Measurements from ENCODE around the gene ZNF687. TPM values are rescaled to one million over a fixed set of nuclear protein-coding genes. Genes with fewer than 3 reads are reported as not detected.

The ZNF687 gene
- total RNA-seq, 3 donors from 2014 or later (not counting 1 experiment from before 2014, with no cell fraction given), result 48.1 to 52.2 (median 48.6) TPM

DNA sequence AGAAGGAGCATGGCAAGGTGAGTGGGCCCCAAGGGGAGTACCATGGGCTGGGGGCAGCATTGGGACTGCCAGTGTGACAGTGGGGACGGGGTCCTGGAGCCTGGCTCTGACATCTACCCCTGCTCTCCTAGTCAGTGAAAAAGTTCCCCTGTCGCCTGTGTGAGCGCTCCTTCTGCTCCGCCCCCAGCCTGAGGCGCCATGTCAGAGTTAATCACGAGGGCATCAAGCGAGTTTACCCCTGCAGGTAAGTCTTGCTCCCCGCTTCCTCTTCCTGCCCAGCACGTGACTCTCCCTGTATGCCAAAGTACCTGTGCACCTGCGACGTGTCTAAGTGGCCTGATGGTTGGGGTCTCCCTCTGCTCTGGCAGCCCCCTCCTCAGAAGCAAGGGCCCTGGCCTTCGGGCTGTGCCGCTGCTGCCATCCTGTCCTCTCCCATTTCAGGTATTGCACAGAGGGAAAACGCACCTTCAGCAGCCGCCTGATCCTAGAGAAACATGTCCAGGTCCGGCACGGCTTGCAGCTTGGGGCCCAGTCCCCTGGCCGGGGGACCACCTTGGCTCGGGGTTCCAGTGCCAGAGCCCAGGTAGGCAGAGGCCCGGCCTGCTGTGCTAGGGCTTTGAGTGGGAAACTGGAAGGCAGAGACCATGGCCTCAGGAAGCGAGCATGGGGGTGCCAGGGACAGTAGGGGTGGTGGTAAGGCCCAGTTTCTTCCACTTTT lies 8.1 kb downstream of the ZNF687 start:
- intact Hi-C loops (cut with micrococcal nuclease), result no loop called here
- Mint-ChIP-seq H3K27ac (peak overlapping the region; percentile 83 to 86), H3K4me1 (peaks cover 40 to 57% of the 10 kb centered on the region in 2 donors), H3K9me3 (no peaks in the 10 kb centered on the region), H3K4me3 (peak overlapping the region; percentile 62), H3K27me3 (ENCODE audit: low read depth in 2 of 2) (no peaks in the 10 kb centered on the region), H3K36me3 (no peaks in the 10 kb centered on the region)
- Histone ChIP-seq H3K4me3 (ENCODE audit: low read length) (no peak overlapping the region), H3K27me3 (ENCODE audit: control insufficient read depth, insufficient read depth, low read length) (no peaks in the 10 kb centered on the region), H3K9me3 (ENCODE audit: control insufficient read depth, insufficient read depth, low read length) (no peaks in the 10 kb centered on the region), H3K36me3 (ENCODE audit: control insufficient read depth, insufficient read depth, low read length) (peaks cover 86% of the 10 kb centered on the region), H3K4me1 (ENCODE audit: control insufficient read depth, insufficient read depth, low read length) (peaks cover 60% of the 10 kb centered on the region), H3K27ac (ENCODE audit: low read length) (peak overlapping the region; percentile 69)
- no peak for ATAC-seq
- TF ChIP-seq, protein P1, sequence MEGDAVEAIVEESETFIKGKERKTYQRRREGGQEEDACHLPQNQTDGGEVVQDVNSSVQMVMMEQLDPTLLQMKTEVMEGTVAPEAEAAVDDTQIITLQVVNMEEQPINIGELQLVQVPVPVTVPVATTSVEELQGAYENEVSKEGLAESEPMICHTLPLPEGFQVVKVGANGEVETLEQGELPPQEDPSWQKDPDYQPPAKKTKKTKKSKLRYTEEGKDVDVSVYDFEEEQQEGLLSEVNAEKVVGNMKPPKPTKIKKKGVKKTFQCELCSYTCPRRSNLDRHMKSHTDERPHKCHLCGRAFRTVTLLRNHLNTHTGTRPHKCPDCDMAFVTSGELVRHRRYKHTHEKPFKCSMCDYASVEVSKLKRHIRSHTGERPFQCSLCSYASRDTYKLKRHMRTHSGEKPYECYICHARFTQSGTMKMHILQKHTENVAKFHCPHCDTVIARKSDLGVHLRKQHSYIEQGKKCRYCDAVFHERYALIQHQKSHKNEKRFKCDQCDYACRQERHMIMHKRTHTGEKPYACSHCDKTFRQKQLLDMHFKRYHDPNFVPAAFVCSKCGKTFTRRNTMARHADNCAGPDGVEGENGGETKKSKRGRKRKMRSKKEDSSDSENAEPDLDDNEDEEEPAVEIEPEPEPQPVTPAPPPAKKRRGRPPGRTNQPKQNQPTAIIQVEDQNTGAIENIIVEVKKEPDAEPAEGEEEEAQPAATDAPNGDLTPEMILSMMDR (IDR thresholded peaks at IDR 0.05), result no peak
- WGBS (ENCODE audit: insufficient coverage), result 88% methylated on average over 21 of the region's 21 CpGs
- no peak for DNase-seq

DNA sequence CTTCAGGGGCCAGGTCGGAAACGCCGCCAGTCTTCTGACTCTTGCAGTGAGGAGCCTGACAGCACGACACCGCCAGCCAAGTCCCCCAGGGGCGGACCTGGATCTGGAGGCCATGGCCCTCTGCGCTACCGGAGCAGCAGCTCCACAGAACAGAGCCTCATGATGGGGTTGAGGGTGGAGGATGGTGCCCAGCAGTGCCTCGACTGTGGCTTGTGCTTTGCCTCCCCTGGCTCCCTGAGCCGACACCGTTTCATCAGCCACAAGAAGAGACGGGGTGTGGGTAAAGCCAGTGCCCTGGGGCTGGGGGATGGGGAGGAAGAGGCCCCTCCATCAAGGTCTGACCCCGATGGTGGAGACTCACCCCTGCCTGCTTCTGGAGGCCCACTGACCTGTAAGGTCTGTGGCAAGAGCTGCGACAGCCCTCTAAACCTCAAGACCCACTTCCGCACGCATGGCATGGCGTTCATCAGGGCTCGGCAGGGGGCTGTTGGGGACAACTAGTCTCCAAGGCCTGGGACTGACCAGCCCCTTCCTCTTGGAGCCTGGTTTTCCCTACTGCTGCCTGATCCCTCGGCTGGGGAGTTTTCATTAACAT lies 8.7 kb downstream of the ZNF687 start:
- peaks cover 60% of the 10 kb centered on the region for H3K4me1 ChIP-seq (ENCODE audit: control insufficient read depth, insufficient read depth, low read length)
- no peak overlapping the region for H3K4me3 ChIP-seq (ENCODE audit: low read length)
- H3K36me3 ChIP-seq (ENCODE audit: control insufficient read depth, insufficient read depth, low read length), result peaks cover 91% of the 10 kb centered on the region
- Mint-ChIP-seq H3K36me3 (no peaks in the 10 kb centered on the region), H3K9me3 (no peaks in the 10 kb centered on the region), H3K27me3 (ENCODE audit: low read depth in 2 of 2) (no peaks in the 10 kb centered on the region), H3K4me3 (peak overlapping the region; percentile 62), H3K4me1 (peaks cover 40 to 57% of the 10 kb centered on the region in 2 donors), H3K27ac (peak overlapping the region; percentile 83 to 86)
- no peaks in the 10 kb centered on the region for H3K27me3 ChIP-seq (ENCODE audit: control insufficient read depth, insufficient read depth, low read length)
- peak; percentile 48 to 61 (median 52) for ATAC-seq
- intact Hi-C loops (cut with micrococcal nuclease), result loop anchor here (1.0 kb wide), 1 partner anchor 9 kb away; the partner anchor contains the start of gene ZNF687
- DNase-seq, result peak in 1 of 2 donors; percentile 60
- no peaks in the 10 kb centered on the region for H3K9me3 ChIP-seq (ENCODE audit: control insufficient read depth, insufficient read depth, low read length)
- 47% methylated on average over 18 of the region's 19 CpGs for WGBS (ENCODE audit: insufficient coverage)
- peak overlapping the region; percentile 69 for H3K27ac ChIP-seq (ENCODE audit: low read length)
- TF ChIP-seq, protein P1 (IDR thresholded peaks at IDR 0.05), result no peak

DNA sequence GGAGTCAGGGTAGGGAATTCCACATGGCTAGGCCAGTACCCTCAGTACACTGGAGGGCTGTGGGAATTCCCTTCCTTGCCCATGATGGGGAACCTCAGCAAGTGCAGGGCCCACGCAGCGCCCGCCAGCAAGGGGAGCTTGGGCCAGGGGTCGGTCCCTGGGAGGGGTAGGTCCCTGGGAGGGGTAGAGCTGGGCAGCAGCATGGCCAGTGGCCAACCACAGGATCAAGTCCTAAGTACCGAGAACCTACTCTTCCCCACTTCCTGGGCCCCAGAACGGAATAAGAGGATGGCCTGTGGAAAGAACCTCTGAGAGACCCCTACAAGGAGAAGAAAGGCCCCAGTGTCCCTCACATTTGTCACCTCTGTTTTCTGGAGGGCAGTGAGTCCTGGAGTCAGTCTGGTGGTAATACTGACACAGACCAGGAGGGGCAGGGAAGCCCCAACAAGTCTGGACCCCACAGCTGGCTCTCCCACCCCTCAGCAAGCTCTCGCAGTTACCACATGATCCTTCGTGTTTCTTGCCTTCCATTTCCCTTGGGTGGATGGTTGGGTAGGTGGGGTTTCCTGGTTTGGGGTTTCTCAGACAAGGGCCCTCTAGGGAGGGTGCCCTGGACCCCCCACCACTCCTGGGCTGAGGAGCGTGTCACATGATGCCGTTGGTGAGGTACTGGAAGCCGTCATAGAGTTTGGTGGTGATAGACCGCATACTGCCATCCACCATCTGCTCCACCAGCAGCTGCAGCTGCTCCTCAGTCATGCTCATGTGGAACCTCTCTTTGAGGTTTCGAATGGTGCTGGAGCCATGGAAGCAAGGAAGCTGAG lies 10.3 kb downstream of the ZNF687 start:
- H3K36me3 ChIP-seq (ENCODE audit: control insufficient read depth, insufficient read depth, low read length), result peaks cover 80% of the 10 kb centered on the region
- peak overlapping the region; percentile 91 to 96 for H3K27ac Mint-ChIP-seq
- no peaks in the 10 kb centered on the region for H3K9me3 ChIP-seq (ENCODE audit: control insufficient read depth, insufficient read depth, low read length)
- peaks cover 36 to 57% of the 10 kb centered on the region in 2 donors for H3K4me1 Mint-ChIP-seq
- DNase-seq, result peak in 1 of 2 donors; percentile 63
- 69% methylated on average over 11 of the region's 13 CpGs for WGBS (ENCODE audit: insufficient coverage)
- peaks cover 60% of the 10 kb centered on the region for H3K4me1 ChIP-seq (ENCODE audit: control insufficient read depth, insufficient read depth, low read length)
- H3K9me3 Mint-ChIP-seq, result no peaks in the 10 kb centered on the region
- H3K4me3 Mint-ChIP-seq, result peak overlapping the region; percentile 59
- TF ChIP-seq, protein P1 (IDR thresholded peaks at IDR 0.05), result no peak
- no peaks in the 10 kb centered on the region for H3K27me3 Mint-ChIP-seq (ENCODE audit: low read depth in 2 of 2)
- H3K4me3 ChIP-seq (ENCODE audit: low read length), result no peak overlapping the region
- ATAC-seq, result peak; percentile 72 to 82 (median 82)
- no peaks in the 10 kb centered on the region for H3K36me3 Mint-ChIP-seq
- intact Hi-C loops (cut with micrococcal nuclease), result no loop called here
- peak overlapping the region; percentile 77 for H3K27ac ChIP-seq (ENCODE audit: low read length)
- H3K27me3 ChIP-seq (ENCODE audit: control insufficient read depth, insufficient read depth, low read length), result no peaks in the 10 kb centered on the region

Measured in natural killer cell (primary cell).